Stimulated activated CD4-positive, alpha-beta T cell treated with anti-CD3 and anti-CD28 coated beads, TNF-alpha, amount 100 ng/mL, for 24 hours (primary cell): Measurements from ENCODE around the gene HNRNPH1.

Experiments
- DNase-seq, 3 experiments: peaks; one replicate each; pipeline ENCODE4 v3.0.0-alpha.2; 2020; ENCODE audit warnings: low read depth in 3 of 3

Gene HNRNPH1

GRCh38 chr5:179603308-179603707 lies 20.2 kb downstream of the HNRNPH1 start:
- DNase-seq, result no peak

- DNase-seq, result no peak
Measured at GRCh38 chr5:179601871-179602625, 21.4 kb downstream of the HNRNPH1 start.

- no peak for DNase-seq
Measured at GRCh38 chr5:179599973-179600372, 23.5 kb downstream of the HNRNPH1 start.

- no peak for DNase-seq
Measured at GRCh38 chr5:179599566-179599965, 23.9 kb downstream of the HNRNPH1 start.

GRCh38 chr5:179599100-179599499 lies 24.4 kb downstream of the HNRNPH1 start:
- DNase-seq, result no peak

GRCh38 chr5:179596421-179596820 lies 27.1 kb downstream of the HNRNPH1 start:
- no peak for DNase-seq

- DNase-seq, result no peak
Measured at GRCh38 chr5:179595916-179596315, 27.6 kb downstream of the HNRNPH1 start.

- no peak for DNase-seq
Measured at GRCh38 chr5:179588166-179588565, 35.3 kb downstream of the HNRNPH1 start.

- no peak for DNase-seq
Measured at GRCh38 chr5:179585941-179586401, 37.5 kb downstream of the HNRNPH1 start.

GRCh38 chr5:179577286-179577960 lies 46.0 kb downstream of the HNRNPH1 start:
- DNase-seq, result no peak

GRCh38 chr5:179572386-179572785 lies 51.1 kb downstream of the HNRNPH1 start:
- DNase-seq, result no peak

- no peak for DNase-seq
Measured at GRCh38 chr5:179568721-179569120, 54.8 kb downstream of the HNRNPH1 start.

- DNase-seq, result no peak
Measured at GRCh38 chr5:179564526-179564925, 58.9 kb downstream of the HNRNPH1 start.
